SK-N-SH (cell line): ENCODE measurements around the gene MACROD2. TPM values are rescaled to one million over a fixed set of nuclear protein-coding genes. Genes with fewer than 3 reads are reported as not detected.

Experiments used
- CTCF ChIA-PET: fragments of 300-600, 350-600 bp; formaldehyde crosslinking; extraction: SDS; loops from one replicate; lab custom pipeline; 2021; lab: Yijun Ruan, JAX
- POLR2A ChIA-PET: fragments of 350-600 bp; sonication (Branson Sonifier 250); formaldehyde crosslinking; extraction: SDS; loops from one replicate; lab custom pipeline; 2020; ENCODE audit warnings: antibody characterized with exemption, inconsistent platforms; lab: Yijun Ruan, JAX
- DNase-seq: peaks from one replicate; pipeline ENCODE4 v3.0.0; 2012
- H2AFZ ChIP-seq: fragments of 200-600 bp; sonication (generic); 2 replicates; pipeline ENCODE4 v1.8.1; 2016; ENCODE audit warnings: antibody characterized with exemption, mild to moderate bottlenecking, low read depth
- H3F3A ChIP-seq: fragments of 200-600 bp; sonication (generic); replicated peaks from 2 replicates; pipeline ENCODE3; 2016; ENCODE audit warnings: antibody characterized with exemption, mild to moderate bottlenecking; ENCODE audit not compliant: insufficient read depth
- H3K27ac ChIP-seq, 2 experiments: fragments of 200-500 bp in 1 of 2; fragments of 200-600 bp in 1 of 2; sonication (Bioruptor generic) in 1 of 2; sonication (generic), shearing (Covaris generic) in 1 of 2; 2 replicates each; pipeline versions ENCODE4 v1.5.1 to v1.6.1; 2014 to 2016; ENCODE audit warnings: low read depth in 2 of 2, inconsistent platforms in 1 of 2, low read length in 1 of 2, mild to moderate bottlenecking in 1 of 2, mixed read lengths in 1 of 2
- H3K27me3 ChIP-seq: fragments of 200-600 bp; sonication (generic), shearing (Covaris generic); 2 replicates; pipeline ENCODE4 v1.6.1; 2016; ENCODE audit warnings: mixed run types; ENCODE audit not compliant: insufficient read depth
- H3K36me3 ChIP-seq, 2 experiments: fragments of 200-500 bp in 1 of 2; fragments of 200-600 bp in 1 of 2; sonication (Bioruptor generic) in 1 of 2; sonication (generic) in 1 of 2; replicated peaks in 1 of 2; 2 replicates each; pipeline versions ENCODE3 to v1.5.1; 2014 to 2016; ENCODE audit warnings: low read length in 1 of 2, mild to moderate bottlenecking in 1 of 2; ENCODE audit not compliant: insufficient read depth in 2 of 2, control insufficient read depth in 1 of 2
- H3K4me1 ChIP-seq, 2 experiments: fragments of 200-500 bp in 1 of 2; fragments of 200-600 bp in 1 of 2; sonication (Bioruptor generic) in 1 of 2; sonication (generic), shearing (Covaris generic) in 1 of 2; 2 replicates each; pipeline versions ENCODE4 v1.5.1 to v1.6.1; 2014 to 2016; ENCODE audit warnings: low read depth in 1 of 2, low read length in 1 of 2, mixed run types in 1 of 2; ENCODE audit not compliant: insufficient read depth in 2 of 2, control insufficient read depth in 1 of 2
- H3K4me2 ChIP-seq: fragments of 200-600 bp; sonication (generic), shearing (Covaris generic); 2 replicates; pipeline ENCODE4 v1.6.1; 2017; ENCODE audit warnings: mixed run types
- H3K4me3 ChIP-seq, 2 experiments: fragments of 200-500 bp in 1 of 2; fragments of 200-600 bp in 1 of 2; sonication (Bioruptor generic) in 1 of 2; sonication (generic), shearing (Covaris generic) in 1 of 2; 2 replicates each; pipeline versions ENCODE4 v1.5.1 to v1.8.1; 2014 to 2016; ENCODE audit warnings: low read depth in 2 of 2, inconsistent platforms in 1 of 2, low read length in 1 of 2, mild to moderate bottlenecking in 1 of 2, mixed read lengths in 1 of 2, moderate library complexity in 1 of 2
- H3K79me2 ChIP-seq: fragments of 200-600 bp; sonication (generic); 2 replicates; pipeline ENCODE4 v1.8.1; 2017; ENCODE audit warnings: mild to moderate bottlenecking; ENCODE audit not compliant: insufficient read depth
- H3K9ac ChIP-seq: fragments of 200-600 bp; sonication (generic); 2 replicates; pipeline ENCODE4 v1.6.1; 2017; ENCODE audit warnings: mixed run types
- H3K9me2 ChIP-seq: fragments of 200-600 bp; sonication (generic); 2 replicates; pipeline ENCODE4 v1.6.1; 2017; ENCODE audit warnings: mixed run types
- H3K9me3 ChIP-seq: fragments of 200-600 bp; sonication (generic); 2 replicates; pipeline ENCODE4 v1.6.1; 2017; ENCODE audit warnings: mixed run types, mild to moderate bottlenecking, moderate library complexity
- H4K20me1 ChIP-seq: fragments of 200-600 bp; sonication (generic); 2 replicates; pipeline ENCODE4 v1.6.1; 2017; ENCODE audit warnings: mild to moderate bottlenecking, mixed run types; ENCODE audit not compliant: insufficient read depth
- CTCF ChIP-seq: fragments of 200-600 bp; sonication (generic); IDR thresholded peaks from 2 replicates; pipeline ENCODE4 v1.6.1; 2017; ENCODE audit warnings: antibody characterized with exemption, mild to moderate bottlenecking, moderate library complexity
- EP300 ChIP-seq, 2 experiments: IDR thresholded peaks; 2 replicates each; pipeline versions ENCODE4 v1.4.0 to v1.6.1; 2012; ENCODE audit warnings: borderline replicate concordance in 1 of 2, low read depth in 1 of 2, low read length in 1 of 2
- EZH2phosphoT487 ChIP-seq: fragments of 200-600 bp; sonication (generic); IDR thresholded peaks from 2 replicates; pipeline ENCODE4 v1.6.1; 2017; ENCODE audit warnings: low read depth, mixed run types, mild to moderate bottlenecking, antibody characterized with exemption, moderate library complexity, borderline replicate concordance
- FOSL2 ChIP-seq: IDR thresholded peaks from 2 replicates; pipeline ENCODE4 v1.4.0; 2012; ENCODE audit warnings: low read depth, mild to moderate bottlenecking, moderate library complexity, borderline replicate concordance
- JUND ChIP-seq: IDR thresholded peaks from 2 replicates; pipeline ENCODE4 v1.4.0; 2012
- MEF2A ChIP-seq: IDR thresholded peaks from 2 replicates; pipeline ENCODE4 v1.4.0; 2012; ENCODE audit warnings: low read depth, borderline replicate concordance
- NRF1 ChIP-seq: IDR thresholded peaks from 2 replicates; pipeline ENCODE4 v1.6.1; 2012; ENCODE audit warnings: low read depth, mild to moderate bottlenecking, low read length
- POLR2AphosphoS5 ChIP-seq: IDR thresholded peaks from 2 replicates; pipeline ENCODE4 v1.6.1; 2012; ENCODE audit warnings: low read depth, low read length
- REST ChIP-seq: IDR thresholded peaks from 2 replicates; pipeline ENCODE4 v1.6.1; 2012; ENCODE audit warnings: mild to moderate bottlenecking, low read depth, low read length, moderate library complexity
- RXRA ChIP-seq: IDR thresholded peaks from 2 replicates; pipeline ENCODE4 v1.4.0; 2012; ENCODE audit warnings: low read depth, mild to moderate bottlenecking, borderline replicate concordance
- SIN3A ChIP-seq: IDR thresholded peaks from 2 replicates; pipeline ENCODE4 v1.6.1; 2012; ENCODE audit warnings: low read depth, mild to moderate bottlenecking, low read length, moderate library complexity, borderline replicate concordance
- SMC3 ChIP-seq: IDR thresholded peaks from 2 replicates; pipeline ENCODE4 v1.6.1; 2012; ENCODE audit warnings: low read depth, low read length, improper control_type of control experiment
- TCF12 ChIP-seq: IDR thresholded peaks from 2 replicates; pipeline ENCODE4 v1.4.0; 2012
- TEAD4 ChIP-seq: IDR thresholded peaks from 2 replicates; pipeline ENCODE4 v1.4.0; 2012; ENCODE audit warnings: mild to moderate bottlenecking, borderline replicate concordance; ENCODE audit not compliant: insufficient read depth
- YY1 ChIP-seq: IDR thresholded peaks from 2 replicates; pipeline ENCODE4 v1.4.0; 2012; ENCODE audit warnings: low read depth, mild to moderate bottlenecking
- polyA plus RNA-seq, 3 experiments: library from polyadenylated mRNA; depleted of rRNA; stranded (reverse); fragments of >200 nt; gene quantifications; 2 replicates each; pipeline ENCODE4 v1.2.3, GENCODE V29; 2012
- TF ChIP-seq, protein P1 (sequence below): IDR thresholded peaks from 2 replicates; pipeline ENCODE4 v1.4.0; 2012; ENCODE audit warnings: low read depth
- TF ChIP-seq, protein P2 (sequence below): IDR thresholded peaks from 2 replicates; pipeline ENCODE4; 2012

MACROD2 gene
- polyA plus RNA-seq, 1 of the 3 experiments (the other 2 are of a cell fraction): 0.33 TPM

DNA sequence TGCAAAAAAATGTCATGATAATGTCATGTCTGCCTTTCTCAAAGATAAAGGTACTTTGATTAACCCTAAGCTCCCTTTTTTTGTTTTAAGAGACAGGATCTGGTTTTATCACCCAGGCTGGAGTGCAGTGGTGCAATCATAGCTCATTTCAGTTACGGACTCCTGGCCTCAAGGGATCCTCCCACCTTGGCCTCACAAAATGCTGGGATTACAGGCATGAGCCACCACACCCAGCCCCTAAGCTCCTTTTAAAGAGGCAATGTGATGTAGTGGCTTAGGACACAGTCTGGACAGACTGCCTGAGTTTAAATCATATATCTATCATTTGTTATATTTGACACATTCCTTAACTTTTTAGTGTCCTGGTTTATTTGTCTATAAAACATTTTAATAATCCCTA lies 265.1 kb downstream of the MACROD2 start (continued):
- TF ChIP-seq REST (no peak), TCF12 (no peak), EP300 (IDR thresholded peaks at IDR 0.05; ENCODE audit: borderline replicate concordance in 1 of 2, low read depth in 1 of 2, low read length in 1 of 2) (no peak), MEF2A (no peak), NRF1 (no peak), SIN3A (no peak), YY1 (no peak)
- TF ChIP-seq, protein P1, sequence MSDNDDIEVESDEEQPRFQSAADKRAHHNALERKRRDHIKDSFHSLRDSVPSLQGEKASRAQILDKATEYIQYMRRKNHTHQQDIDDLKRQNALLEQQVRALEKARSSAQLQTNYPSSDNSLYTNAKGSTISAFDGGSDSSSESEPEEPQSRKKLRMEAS: no peak

GRCh38 chr20:14264869-14265268 lies 269.6 kb downstream of the MACROD2 start:
- DNase-seq: peak; percentile 4
- H3K9ac ChIP-seq: no peak overlapping the region
- H2AFZ ChIP-seq: no peak overlapping the region
- H4K20me1 ChIP-seq: no peaks in the 10 kb centered on the region
- H3K4me2 ChIP-seq: no peak overlapping the region
- H3K27ac ChIP-seq: no peak overlapping the region
- H3K27me3 ChIP-seq: no peaks in the 10 kb centered on the region
- CTCF ChIA-PET: interaction anchor here (1.0 kb wide), 1 partner anchor 12 kb away, joined by 3 read pairs; no protein-coding TSS in a partner anchor
- H3K9me2 ChIP-seq: no peaks in the 10 kb centered on the region
- H3K79me2 ChIP-seq: no peaks in the 10 kb centered on the region
- no peaks in the 10 kb centered on the region; a peak in 1 of 4 replicates for H3K4me1 ChIP-seq
- H3K4me3 ChIP-seq: no peak overlapping the region
- no peak for TF ChIP-seq EZH2phosphoT487
- TF ChIP-seq REST: no peak
- no peak for TF ChIP-seq POLR2AphosphoS5
- TF ChIP-seq SMC3: peak; percentile 53
- no peak for TF ChIP-seq EP300 (IDR thresholded peaks at IDR 0.05; ENCODE audit: borderline replicate concordance in 1 of 2, low read depth in 1 of 2, low read length in 1 of 2)
- no peak for TF ChIP-seq RXRA
- TF ChIP-seq TEAD4: no peak
- TF ChIP-seq, protein P2, sequence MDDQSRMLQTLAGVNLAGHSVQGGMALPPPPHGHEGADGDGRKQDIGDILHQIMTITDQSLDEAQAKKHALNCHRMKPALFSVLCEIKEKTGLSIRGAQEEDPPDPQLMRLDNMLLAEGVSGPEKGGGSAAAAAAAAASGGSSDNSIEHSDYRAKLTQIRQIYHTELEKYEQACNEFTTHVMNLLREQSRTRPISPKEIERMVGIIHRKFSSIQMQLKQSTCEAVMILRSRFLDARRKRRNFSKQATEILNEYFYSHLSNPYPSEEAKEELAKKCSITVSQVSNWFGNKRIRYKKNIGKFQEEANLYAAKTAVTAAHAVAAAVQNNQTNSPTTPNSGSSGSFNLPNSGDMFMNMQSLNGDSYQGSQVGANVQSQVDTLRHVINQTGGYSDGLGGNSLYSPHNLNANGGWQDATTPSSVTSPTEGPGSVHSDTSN: no peak
- no peak for TF ChIP-seq FOSL2
- TF ChIP-seq, protein P1: no peak
- no peak for TF ChIP-seq MEF2A
- no peak for TF ChIP-seq JUND
- TF ChIP-seq CTCF: peak; percentile 51
- TF ChIP-seq, all 33 proteins: peak for 2
- H3K36me3 ChIP-seq: no peaks in the 10 kb centered on the region
- POLR2A ChIA-PET: no interaction called here
- H3F3A ChIP-seq: no peaks in the 10 kb centered on the region
- H3K9me3 ChIP-seq: no peaks in the 10 kb centered on the region
